Measurements from ENCODE around the gene PLVAP. TPM values are rescaled to one million over a fixed set of nuclear protein-coding genes. Genes with fewer than 3 reads are reported as not detected.

PLVAP gene
- total RNA-seq, 1 experiment from 2014 or later = not detected

- no peaks in the 10 kb centered on the region; the same call in 1 of the 2 replicates for H3K79me2 ChIP-seq (ENCODE audit: insufficient read depth, low read length)
- WGBS (ENCODE audit: extremely low coverage, insufficient read length, low lambda C conversion rate) = no CpG with 5 or more reads among the region's 9 CpGs
- H3K18ac ChIP-seq (ENCODE audit: insufficient read length, low read depth, low read length) = no peak overlapping the region
- no peak overlapping the region for H3K23ac ChIP-seq (ENCODE audit: insufficient read length, low read depth, low read length)
- Mint-ChIP-seq H3K4me1 (peaks cover 37 to 45% of the 10 kb centered on the region in 2 experiments), H3K27me3 (ENCODE audit: low read depth) (peaks cover 13% of the 10 kb centered on the region), H3K27ac (no peak overlapping the region; a peak in 1 of 7 replicates), H3K4me3 (no peak overlapping the region), H3K9me3 (no peaks in the 10 kb centered on the region), H3K36me3 (ENCODE audit: insufficient read depth in 1 of 3, low read depth in 3 of 3) (peaks cover 2 to 27% (median 7%) of the 10 kb centered on the region in 3 experiments; a peak in 4 of 7 replicates)
- no peak overlapping the region for H3K9ac ChIP-seq (ENCODE audit: extremely low read depth, insufficient read length, low read length)
- no peak overlapping the region for H3T11ph ChIP-seq (ENCODE audit: low read length)
- no peak overlapping the region for H4K8ac ChIP-seq (replicated peaks; ENCODE audit: insufficient read length, low read depth, low read length)
- no peak overlapping the region for H4K91ac ChIP-seq (ENCODE audit: insufficient read length, low read depth, low read length)
- H4K20me1 ChIP-seq (ENCODE audit: control insufficient read depth, insufficient read depth, insufficient read length) = no peaks in the 10 kb centered on the region
- no peaks in the 10 kb centered on the region for H3K79me1 ChIP-seq (ENCODE audit: insufficient read depth, low read depth, low read length, poor library complexity, severe bottlenecking)
- no peak overlapping the region for H3K4ac ChIP-seq (ENCODE audit: low read depth, low read length)
- peaks cover 3% of the 10 kb centered on the region; the same call in 1 of the 2 replicates for H3K4me1 ChIP-seq (ENCODE audit: insufficient read depth, low read length)
- H3K9me3 ChIP-seq (ENCODE audit: control insufficient read depth, low read depth, low read length) = no peaks in the 10 kb centered on the region
- no peak overlapping the region for H2BK12ac ChIP-seq (ENCODE audit: insufficient read length, low read depth, low read length)
- no peak overlapping the region for H2BK5ac ChIP-seq (ENCODE audit: insufficient read length, low read length)
- no peak overlapping the region for H2AFZ ChIP-seq (ENCODE audit: low read length)
- no peak overlapping the region for H4K5ac ChIP-seq (ENCODE audit: insufficient read length, low read depth, low read length)
- no peak overlapping the region for H2AK5ac ChIP-seq (ENCODE audit: insufficient read length, low read length)
- no peaks in the 10 kb centered on the region for H3K27me3 ChIP-seq (ENCODE audit: insufficient read depth, low read length)
- H3K4me2 ChIP-seq (ENCODE audit: insufficient read depth, insufficient read length, low read length) = no peak overlapping the region
- H3K56ac ChIP-seq (ENCODE audit: insufficient read length, low read depth, low read length) = no peak overlapping the region
- H3K14ac ChIP-seq (ENCODE audit: insufficient read depth, low read length) = no peak overlapping the region
- no peak overlapping the region for H3K27ac ChIP-seq (ENCODE audit: insufficient read length, low read depth, low read length)
- no peak overlapping the region for H2BK15ac ChIP-seq (ENCODE audit: low read depth, low read length)
- peaks cover 7% of the 10 kb centered on the region for H3K23me2 ChIP-seq (ENCODE audit: insufficient read length, low read depth, low read length, poor library complexity, severe bottlenecking)
- TF ChIP-seq CTCF (conservative IDR thresholded peaks at IDR 0.05) = no peak
- no peak for DNase-seq
- no peak overlapping the region for H2BK20ac ChIP-seq (ENCODE audit: low read depth, low read length, poor library complexity, severe bottlenecking)
- H2BK120ac ChIP-seq (ENCODE audit: low read depth, low read length, poor library complexity, severe bottlenecking) = no peak overlapping the region
These were observed 32.8 kb upstream of the PLVAP start for GRCh38 chr19:17409990-17410389.
